Tibial artery (tissue), 4 donors: ENCODE measurements around the gene MAP4K2.
"Not testable (repeated sequence)": the region's sequence is repeated elsewhere in the genome, so short reads cannot be mapped to it uniquely, and the experiment has no call there.

Experiments
- DNase-seq, 2 donors: peaks; one replicate each; pipeline ENCODE4 v3.0.0-alpha.2; 2019
- H3K27ac ChIP-seq, 2 donors: fragments of 200-600 bp; sonication (generic) in 1 of 2; 1 replicate in 1 of 2; 2 replicates in 1 of 2; pipeline ENCODE4 v1.5.1; 2018 to 2019; ENCODE audit warnings: mild to moderate bottlenecking in 1 of 2
- H3K27me3 ChIP-seq, 2 donors: fragments of 200-600 bp; sonication (generic) in 1 of 2; one replicate each; pipeline versions ENCODE4 v1.5.1 to v1.6.0; 2016 to 2019
- H3K36me3 ChIP-seq, 3 donors: fragments of 200-600 bp; sonication (generic) in 2 of 3; one replicate each; pipeline ENCODE4 v1.5.1; 2016 to 2019; ENCODE audit warnings: mild to moderate bottlenecking in 2 of 3
- H3K4me1 ChIP-seq, 4 donors: fragments of 200-600 bp; sonication (generic) in 2 of 4; 1 replicate in 3 of 4; 2 replicates in 1 of 4; pipeline ENCODE4 v1.5.1; 2016 to 2019
- H3K4me3 ChIP-seq, 2 donors: fragments of 200-600 bp; sonication (generic) in 1 of 2; 1 replicate in 1 of 2; 2 replicates in 1 of 2; pipeline ENCODE4 v1.5.1; 2018 to 2019; ENCODE audit warnings: mild to moderate bottlenecking in 2 of 2
- H3K9me3 ChIP-seq, 3 donors: fragments of 200-600 bp; sonication (generic) in 1 of 3; one replicate each; pipeline ENCODE4 v1.5.1; 2016 to 2019
- CTCF ChIP-seq, 2 experiments: fragments of 200-600 bp in 1 of 2; fragments of 450-650 bp in 1 of 2; IDR thresholded peaks; one replicate each; pipeline ENCODE4 v1.5.1; 2017 to 2019; ENCODE audit warnings: antibody characterized with exemption in 2 of 2, mild to moderate bottlenecking in 1 of 2, moderate library complexity in 1 of 2
- intact Hi-C: fragments of 100-400 bp; cut with DNase I; formaldehyde crosslinking; loops from one replicate; pipeline ENCODE4 v1.15.0; 2023; ENCODE audit warnings: low total_unique reads

MAP4K2 gene

GRCh38 chr11:64826578-64827450, 23.8 kb upstream of the MAP4K2 start:
- H3K4me1 ChIP-seq = no peaks in the 10 kb centered on the region
- no peaks in the 10 kb centered on the region for H3K27me3 ChIP-seq
- peaks cover 0 to 52% (median 0%) of the 10 kb centered on the region in 3 donors for H3K36me3 ChIP-seq
- intact Hi-C loops = no loop called here
- no peak overlapping the region for H3K4me3 ChIP-seq
- no peak overlapping the region for H3K27ac ChIP-seq
- DNase-seq = no peak
- TF ChIP-seq CTCF (IDR thresholded peaks at IDR 0.05) = no peak
- no peaks in the 10 kb centered on the region for H3K9me3 ChIP-seq

- Histone ChIP-seq H3K27ac (no peak overlapping the region), H3K9me3 (no peaks in the 10 kb centered on the region), H3K36me3 (peaks cover 0 to 44% (median 0%) of the 10 kb centered on the region in 3 donors), H3K4me1 (no peaks in the 10 kb centered on the region), H3K4me3 (no peak overlapping the region), H3K27me3 (no peaks in the 10 kb centered on the region)
- intact Hi-C loops = no loop called here
- no peak for DNase-seq
- TF ChIP-seq CTCF (IDR thresholded peaks at IDR 0.05) = no peak
Measured at GRCh38 chr11:64826062-64826461, 23.0 kb upstream of the MAP4K2 start.

- H3K36me3 ChIP-seq = peaks cover 0 to 24% (median 0%) of the 10 kb centered on the region in 3 donors
- DNase-seq = no peak
- H3K9me3 ChIP-seq = no peaks in the 10 kb centered on the region
- no peak overlapping the region for H3K27ac ChIP-seq
- no peaks in the 10 kb centered on the region for H3K4me1 ChIP-seq
- no peaks in the 10 kb centered on the region for H3K27me3 ChIP-seq
- H3K4me3 ChIP-seq = no peak overlapping the region
- intact Hi-C loops = no loop called here
- TF ChIP-seq CTCF (IDR thresholded peaks at IDR 0.05) = no peak
Measured at GRCh38 chr11:64823568-64824119, 20.6 kb upstream of the MAP4K2 start.

GRCh38 chr11:64817476-64817875, 14.5 kb upstream of the MAP4K2 start:
- no peak for DNase-seq
- H3K4me3 ChIP-seq = no peak overlapping the region
- H3K9me3 ChIP-seq = no peaks in the 10 kb centered on the region
- H3K27ac ChIP-seq = no peak overlapping the region
- no peaks in the 10 kb centered on the region for H3K36me3 ChIP-seq
- TF ChIP-seq CTCF (IDR thresholded peaks at IDR 0.05) = no peak
- H3K27me3 ChIP-seq = no peaks in the 10 kb centered on the region
- no peaks in the 10 kb centered on the region for H3K4me1 ChIP-seq
- intact Hi-C loops = no loop called here

GRCh38 chr11:64815433-64815832, 12.4 kb upstream of the MAP4K2 start:
- H3K4me1 ChIP-seq, H3K27me3 ChIP-seq, H3K9me3 ChIP-seq, DNase-seq, H3K4me3 ChIP-seq, H3K36me3 ChIP-seq, H3K27ac ChIP-seq, intact Hi-C loops: not testable (repeated sequence)

- intact Hi-C loops = no loop called here
- Histone ChIP-seq H3K9me3 (no peaks in the 10 kb centered on the region), H3K36me3 (no peaks in the 10 kb centered on the region), H3K4me1 (peaks cover 0 to 5% (median 3%) of the 10 kb centered on the region in 4 donors), H3K27ac (no peak overlapping the region), H3K27me3 (no peaks in the 10 kb centered on the region), H3K4me3 (no peak overlapping the region)
- no peak for DNase-seq
- no peak for TF ChIP-seq CTCF (IDR thresholded peaks at IDR 0.05)
Measured at GRCh38 chr11:64814712-64815187, 11.7 kb upstream of the MAP4K2 start.
